SK-N-DZ (cell line): ENCODE measurements around the gene SMIM27. TPM values are rescaled to one million over a fixed set of nuclear protein-coding genes. Genes with fewer than 3 reads are reported as not detected.
"Not testable (repeated sequence)": the region's sequence is repeated elsewhere in the genome, so short reads cannot be mapped to it uniquely, and the experiment has no call there.

Experiments
- DNase-seq: peaks from one replicate; pipeline ENCODE4 v3.0.0-alpha.2; 2015; ENCODE audit warnings: low spot score
- polyA plus RNA-seq, 2 experiments: library from polyadenylated mRNA; depleted of rRNA; stranded (reverse); fragments of >200 nt; gene quantifications; 2 replicates each; pipeline ENCODE4 v1.2.3, GENCODE V29; 2014

Gene SMIM27, protein sequence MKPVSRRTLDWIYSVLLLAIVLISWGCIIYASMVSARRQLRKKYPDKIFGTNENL
- polyA plus RNA-seq (2014; cell fraction: cytosol; rRNA removed) = 2.0 and 2.8 TPM in 2 replicates
- polyA plus RNA-seq (2014; cell fraction: nucleus; rRNA removed) = 1.6 and 6.0 TPM in 2 replicates

DNA sequence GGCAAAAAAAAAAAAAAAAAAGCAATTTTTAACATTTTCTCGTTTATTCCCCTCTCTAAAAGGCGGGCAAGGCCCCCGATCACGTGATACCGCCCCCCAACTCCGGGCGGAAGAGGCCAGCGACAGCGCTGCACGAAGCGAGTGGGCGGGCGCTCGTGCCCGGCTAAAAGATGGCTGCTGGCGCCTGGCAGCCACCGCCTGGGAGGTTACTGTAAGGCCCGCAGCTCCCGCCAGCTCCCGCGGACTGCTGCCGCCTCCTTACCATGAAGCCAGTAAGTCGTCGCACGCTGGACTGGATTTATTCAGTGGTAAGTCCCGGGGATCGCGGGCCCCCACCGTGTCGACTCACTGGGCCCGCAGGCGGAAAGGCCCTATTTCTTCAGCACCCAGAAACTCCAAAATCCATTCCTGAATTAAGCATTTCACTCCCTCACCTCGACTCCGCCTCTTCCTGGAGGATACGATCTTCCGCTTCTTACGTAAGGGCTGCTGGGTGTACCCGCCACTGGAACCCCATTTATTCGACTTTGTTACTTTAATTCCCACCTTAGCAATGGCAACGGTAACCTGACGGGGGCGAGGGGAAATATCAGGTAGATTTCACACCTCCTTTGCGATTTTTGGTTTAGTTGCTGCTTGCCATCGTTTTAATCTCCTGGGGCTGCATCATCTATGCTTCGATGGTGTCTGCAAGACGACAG lies at the start of gene SMIM27, which contains the start of gene TOPORS:
Gene SMIM27 (plus strand): TSS at position 156 of the 701 bp plus-strand sequence. CDS start 108 bp downstream, at position 264.
Gene TOPORS (minus strand): TSS at position 415 of the 701 bp plus-strand sequence. CDS start 150 bp downstream, at position 265.
- DNase-seq = peak; percentile 87

DNA sequence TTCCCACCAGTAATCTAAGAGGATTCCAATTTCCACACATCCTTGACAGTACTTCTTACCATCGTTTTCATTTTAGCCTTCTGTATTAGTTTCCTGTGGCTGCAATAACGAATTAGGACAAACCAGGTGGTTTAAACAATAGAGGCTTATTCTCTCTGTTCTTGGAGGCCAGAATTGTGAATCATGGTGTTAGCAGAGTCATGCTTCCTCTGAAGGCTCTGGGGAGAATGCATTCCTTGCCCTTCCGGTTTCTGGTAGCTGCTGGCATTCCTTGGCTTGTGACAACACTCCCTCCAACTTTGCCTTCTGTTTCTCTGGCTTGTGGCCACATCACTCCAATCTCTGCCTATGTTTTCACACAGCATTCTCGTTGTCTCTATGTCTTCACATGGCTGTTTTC lies 49.7 kb upstream of the SMIM27 start:
- DNase-seq = no peak

DNA sequence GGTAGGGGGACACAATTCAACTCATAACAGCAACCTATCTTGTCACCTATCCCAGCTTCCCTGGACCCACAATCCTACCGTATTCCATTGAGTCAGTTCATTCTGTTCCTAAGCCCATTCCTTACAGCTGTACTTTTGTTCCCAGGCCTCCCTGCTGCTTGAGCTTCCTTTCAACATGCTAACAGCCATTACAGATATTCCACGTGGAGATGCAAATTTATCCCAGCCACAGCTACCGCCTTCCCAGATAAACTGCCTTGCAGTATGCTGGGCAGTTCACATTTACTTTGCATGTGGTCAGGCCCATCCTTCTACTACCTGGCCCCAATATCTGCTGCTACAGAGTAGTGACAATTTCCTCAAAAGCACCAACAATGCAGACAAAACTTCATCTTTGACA lies 49.1 kb upstream of the SMIM27 start:
- DNase-seq = no peak

DNA sequence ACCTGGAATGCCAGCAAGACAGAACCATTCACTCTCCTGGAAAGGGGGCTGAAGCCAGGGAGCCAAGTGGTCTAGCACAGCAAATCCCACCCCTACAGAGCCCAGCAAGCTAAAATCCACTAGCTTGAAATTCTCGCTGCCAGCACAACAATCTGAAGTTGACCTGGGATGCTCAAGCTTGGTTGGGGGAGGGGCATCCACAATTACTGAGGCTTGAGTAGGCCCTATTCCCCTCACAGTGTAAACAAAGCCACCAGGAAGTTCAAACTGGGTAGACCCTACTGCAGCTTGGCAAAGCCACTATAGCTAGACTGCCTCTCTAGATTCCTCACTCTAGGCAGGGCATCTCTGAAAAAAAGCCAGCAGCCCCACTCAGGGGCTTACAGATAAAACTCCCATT lies 43.4 kb upstream of the SMIM27 start:
- DNase-seq = no peak

DNA sequence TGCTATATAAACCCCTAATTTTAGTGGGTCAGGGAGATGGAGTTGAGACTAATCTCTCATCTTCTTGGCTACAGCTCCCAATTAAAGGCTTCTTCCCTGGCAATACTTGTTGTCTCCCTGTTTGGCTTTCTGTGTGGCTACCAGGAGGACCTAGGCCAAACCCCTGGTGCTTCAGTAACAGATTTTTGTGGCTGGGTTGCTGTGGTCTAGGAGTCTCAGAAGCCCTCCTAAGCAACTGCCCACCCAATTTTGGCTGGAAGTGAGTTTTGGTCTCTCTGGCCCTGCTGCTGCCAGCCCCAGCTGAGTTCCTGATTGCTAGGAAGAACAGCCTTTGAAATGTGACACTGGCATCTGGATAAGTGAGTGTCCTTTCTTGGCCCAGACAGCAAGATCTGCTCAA lies 35.9 kb upstream of the SMIM27 start:
- DNase-seq = no peak

DNA sequence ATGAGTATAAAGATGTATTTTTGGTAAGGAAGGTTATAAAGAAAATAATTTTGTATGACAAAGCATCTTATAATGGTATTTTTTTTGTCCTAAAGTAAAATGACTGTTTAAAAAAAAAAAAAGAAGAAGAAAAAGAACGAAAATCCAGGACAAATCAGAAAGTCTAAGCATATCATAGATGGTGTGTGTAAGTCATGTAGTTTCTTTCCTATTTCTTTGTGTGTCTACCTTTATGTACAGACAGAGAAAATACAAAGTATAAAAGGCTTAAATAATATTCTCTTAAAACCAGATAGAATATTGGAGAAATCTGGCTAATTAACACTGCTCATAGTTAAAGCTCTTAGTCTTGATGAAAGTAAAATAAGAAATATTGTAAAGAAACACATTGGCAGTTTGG lies 33.9 kb upstream of the SMIM27 start:
- no peak for DNase-seq

DNA sequence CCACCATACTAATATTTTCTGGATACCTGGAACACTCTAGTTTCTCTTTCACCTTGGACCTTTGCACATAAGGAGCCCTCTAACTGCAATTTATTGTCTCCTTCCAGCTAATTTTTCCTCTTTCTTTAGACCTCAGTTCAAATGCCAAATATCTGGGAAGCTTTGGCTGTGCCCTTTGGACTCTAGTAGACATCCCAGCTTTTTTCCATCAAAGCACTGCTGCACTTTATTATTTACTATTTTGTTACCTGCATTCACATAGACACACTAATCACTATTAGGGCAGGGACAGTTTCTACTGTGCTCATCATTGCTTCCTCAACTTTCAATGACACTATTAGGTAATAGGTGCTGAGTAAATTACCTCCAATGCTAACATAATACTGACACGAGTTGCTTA lies 28.2 kb upstream of the SMIM27 start:
- DNase-seq = no peak

DNA sequence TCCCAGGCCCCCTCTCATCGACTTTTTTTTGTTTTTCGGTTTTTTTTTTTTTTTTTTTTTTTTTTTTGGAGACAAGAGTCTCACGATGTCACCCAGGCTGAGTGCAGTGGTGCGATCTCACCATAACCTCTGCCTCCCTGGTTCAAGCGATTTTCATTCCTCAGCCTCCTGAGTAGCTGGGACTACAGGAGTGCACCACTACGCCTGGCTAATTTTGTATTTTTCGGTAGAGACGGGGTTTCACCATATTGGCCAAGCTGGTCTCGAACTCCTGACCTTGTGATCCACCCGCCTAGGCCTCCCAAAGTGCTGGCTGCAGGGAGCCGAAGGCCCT lies 27.6 kb upstream of the SMIM27 start:
- not testable (repeated sequence) for DNase-seq

DNA sequence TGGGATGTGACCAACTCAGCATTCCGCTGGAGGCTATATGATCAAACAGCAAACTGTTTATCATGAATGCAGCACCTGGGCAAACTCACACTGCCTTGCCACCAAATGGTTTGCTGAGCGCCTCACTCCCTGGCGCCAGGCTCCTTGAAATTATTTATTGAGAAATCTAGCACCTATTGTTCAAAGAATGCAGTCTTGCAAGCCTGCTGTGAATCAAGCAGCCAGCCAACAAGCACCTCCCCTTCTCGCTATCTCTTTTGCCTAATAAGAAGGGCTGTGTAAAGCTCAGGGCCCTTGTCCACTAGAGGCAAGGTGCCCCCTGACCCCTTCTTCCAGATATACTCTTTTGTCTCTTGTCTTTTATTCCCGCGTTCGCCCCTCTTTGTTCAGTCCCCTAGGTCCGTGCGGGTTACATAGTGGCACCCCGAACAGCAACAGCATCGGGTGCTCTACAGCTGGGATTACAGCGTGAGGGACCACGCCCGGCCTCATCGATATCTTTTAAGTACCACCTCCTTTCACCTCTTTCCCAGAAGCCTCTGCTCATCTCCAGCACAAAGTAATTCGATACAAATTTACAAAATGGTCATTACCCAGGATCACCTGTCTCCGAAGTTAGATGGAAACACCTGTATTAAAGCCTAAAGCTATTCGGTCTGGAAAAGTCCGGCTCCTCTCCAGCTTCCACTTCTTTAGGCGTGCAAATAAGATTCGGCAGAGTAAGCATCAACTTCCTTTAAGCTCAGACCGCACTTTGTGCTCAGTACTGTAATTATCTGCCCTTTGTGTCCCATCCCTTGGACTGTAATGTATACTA lies 27.0 kb upstream of the SMIM27 start:
- peak; percentile 2 for DNase-seq

DNA sequence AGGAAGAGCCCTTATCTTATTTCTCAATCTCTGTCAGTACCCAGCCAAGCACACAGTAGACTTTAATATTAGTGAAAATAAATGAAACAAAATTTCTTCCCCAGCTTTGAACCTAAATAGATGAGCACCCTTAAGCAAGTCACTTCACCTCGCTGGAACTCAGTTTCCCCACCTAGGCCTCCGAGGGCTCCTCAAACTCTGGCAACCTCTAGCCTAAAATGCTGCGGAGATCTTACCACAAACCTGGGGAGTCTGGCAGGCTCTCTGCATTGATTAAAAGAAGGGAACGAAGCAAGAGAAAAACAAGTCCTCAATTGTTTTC lies 26.5 kb upstream of the SMIM27 start:
- DNase-seq = peak; percentile 4

DNA sequence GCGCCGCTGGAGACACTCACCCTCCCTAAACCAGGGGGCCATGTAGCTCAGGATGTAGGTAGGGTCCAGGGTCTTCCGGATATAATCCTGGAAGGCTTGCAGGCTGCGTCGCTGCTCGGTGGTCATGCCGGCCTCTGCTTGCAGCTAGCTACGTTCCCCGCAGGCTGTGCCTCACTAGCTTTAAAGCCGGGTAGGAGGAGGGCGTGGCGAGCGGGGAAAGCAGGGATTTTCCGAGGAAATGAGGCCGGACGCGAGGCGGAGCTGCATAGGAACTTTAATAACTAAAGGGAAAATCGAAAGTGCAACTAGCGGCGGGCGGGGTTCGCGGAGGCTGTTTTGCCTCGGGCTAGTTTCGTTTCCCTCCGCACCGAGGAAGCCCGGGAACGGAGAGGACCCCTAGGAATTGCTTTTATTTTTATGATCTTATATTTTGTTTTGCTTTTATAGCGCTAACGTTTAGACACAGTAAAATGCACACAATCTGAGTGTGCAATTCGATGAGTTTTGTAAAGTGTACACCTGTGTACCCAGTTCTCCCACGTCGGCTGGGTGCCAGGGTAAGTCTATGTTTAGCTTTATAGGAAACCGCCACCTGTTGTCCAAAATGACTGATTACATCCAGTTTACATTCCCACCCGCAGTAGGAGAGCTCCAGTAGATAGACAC lies 26.0 kb upstream of the SMIM27 start, which contains the start of gene RIGI:
Gene RIGI (minus strand): TSS at position 156 of the 666 bp plus-strand sequence. CDS start 30 bp downstream, at position 126.
- DNase-seq = peak; percentile 59

DNA sequence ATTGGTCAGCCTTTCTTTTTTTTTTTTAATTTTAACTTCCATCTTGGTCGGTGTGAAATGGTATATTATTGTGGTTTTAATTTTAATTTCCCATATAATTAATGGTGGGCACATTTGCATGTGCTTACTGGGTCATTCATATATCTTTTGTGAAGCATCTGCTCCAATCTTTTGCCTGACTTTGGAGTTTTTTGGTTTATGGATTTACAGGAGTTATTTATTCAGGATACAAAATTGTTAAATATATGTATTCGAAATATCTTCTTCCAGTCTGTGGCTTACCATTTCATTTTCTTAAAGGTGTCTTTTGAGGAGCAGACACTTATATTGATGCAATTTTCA lies 25.4 kb upstream of the SMIM27 start:
- DNase-seq = no peak

DNA sequence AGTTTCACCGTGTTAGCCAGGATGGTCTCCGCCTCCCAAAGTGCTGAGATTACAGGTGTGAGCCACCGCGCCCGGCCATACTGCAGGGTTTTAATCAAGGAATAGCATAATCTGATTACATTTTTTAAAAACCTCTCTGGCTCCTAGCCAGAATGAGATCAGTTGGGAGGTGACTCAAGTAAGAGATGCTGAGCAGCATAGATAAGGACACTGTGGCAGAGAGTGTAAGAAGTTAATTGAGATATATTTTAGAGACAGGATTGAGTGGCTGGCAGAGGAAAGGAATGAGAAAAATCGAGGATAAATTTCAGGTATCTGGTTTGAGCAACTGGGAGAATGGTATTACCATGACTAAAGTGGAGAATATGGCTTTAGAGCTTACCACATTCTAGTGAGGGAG lies 18.8 kb upstream of the SMIM27 start:
- DNase-seq = no peak

DNA sequence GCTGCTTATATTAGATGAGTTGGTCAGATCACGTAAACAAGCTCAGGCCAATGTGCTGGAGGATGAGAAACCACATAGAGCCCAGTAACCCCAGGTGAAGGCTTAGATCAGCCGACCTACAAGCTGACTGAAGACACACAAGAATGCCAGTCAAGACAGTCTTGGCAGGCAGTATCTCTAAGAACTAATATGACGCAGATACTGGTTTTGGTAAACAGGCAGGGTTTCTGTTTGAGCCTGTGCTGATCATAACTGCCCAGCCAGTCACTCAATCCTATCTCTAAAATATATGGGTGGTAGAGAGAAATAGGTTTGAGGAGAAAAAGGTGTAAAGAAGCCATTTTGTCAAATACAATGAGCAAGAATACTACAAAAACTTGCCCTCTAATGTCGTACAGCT lies 18.3 kb upstream of the SMIM27 start:
- no peak for DNase-seq

DNA sequence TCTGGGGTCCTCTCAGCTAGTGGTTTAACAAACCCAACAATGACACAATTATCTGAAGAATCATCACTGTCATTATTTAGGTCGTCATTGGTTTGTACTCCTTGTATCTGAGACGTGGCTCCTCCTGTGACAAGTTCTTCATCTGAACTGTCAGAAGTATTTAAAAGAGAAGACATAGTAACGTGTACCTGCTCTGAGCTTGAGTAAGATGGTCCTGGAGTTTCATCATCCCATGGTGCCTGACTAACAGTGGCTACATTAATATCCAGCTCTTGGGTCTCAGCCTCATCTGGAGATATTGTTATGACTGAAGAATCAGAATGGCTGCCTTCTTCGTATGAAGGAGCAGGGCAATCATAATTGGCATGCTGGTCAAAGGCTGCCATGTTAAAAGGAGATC lies 9.1 kb upstream of the SMIM27 start:
- DNase-seq = no peak

DNA sequence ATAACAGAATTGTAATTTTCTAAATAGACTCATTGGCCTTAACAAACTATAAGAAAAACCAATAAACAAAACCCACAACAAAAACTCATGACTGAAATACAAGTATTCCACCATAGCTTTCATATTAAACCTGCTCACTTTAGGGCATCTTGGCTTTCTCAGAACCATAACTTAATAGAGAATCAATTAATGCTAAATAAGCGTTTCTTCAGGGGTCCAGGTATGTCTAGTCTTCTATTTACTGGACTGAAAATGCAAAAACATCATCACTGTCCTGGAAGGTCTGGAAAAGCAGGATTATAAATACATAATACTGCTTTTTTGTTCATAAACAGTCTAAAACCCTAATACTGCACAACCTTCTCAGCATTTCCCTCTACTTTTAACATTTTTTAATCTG lies 6.2 kb upstream of the SMIM27 start:
- DNase-seq = no peak

DNA sequence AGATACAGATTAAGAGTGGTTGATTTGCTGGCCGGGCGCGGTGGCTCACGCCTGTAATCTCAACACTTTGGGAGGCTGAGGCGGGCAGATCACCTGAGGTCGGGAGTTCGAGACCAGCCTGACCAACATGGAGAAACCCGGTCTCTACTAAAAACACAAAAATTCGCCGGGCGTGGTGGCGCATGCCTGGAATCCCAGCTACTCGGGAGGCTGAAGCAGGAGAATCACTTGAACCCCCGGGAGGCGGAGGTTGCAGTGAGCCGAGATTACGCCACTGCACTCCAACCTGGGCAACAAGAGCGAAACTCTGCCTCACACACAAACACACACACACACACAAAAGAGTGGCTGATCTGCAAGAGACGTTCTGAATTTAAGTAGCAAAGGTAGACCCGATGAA lies 3.9 kb upstream of the SMIM27 start:
- not testable (repeated sequence) for DNase-seq

DNA sequence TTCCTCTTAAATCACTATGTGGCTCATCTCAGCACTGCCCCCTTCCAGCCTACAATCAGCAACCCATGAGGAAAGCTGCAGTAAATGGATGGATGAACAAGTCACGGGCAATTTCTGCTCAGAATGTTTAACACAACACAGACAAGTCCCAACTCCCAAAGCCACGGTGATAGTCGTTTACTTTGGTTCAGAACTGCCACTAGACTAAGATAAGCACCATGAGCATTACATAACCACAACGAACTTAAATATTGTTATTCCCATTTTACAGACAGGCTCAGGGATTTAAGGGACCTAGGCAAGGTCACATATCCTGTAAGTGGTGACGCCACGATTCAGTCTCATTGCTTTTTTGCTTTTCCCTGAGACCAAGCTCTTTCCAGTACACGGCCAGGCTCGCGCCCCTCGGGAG lies 2.0 kb upstream of the SMIM27 start:
- peak; percentile 29 for DNase-seq

DNA sequence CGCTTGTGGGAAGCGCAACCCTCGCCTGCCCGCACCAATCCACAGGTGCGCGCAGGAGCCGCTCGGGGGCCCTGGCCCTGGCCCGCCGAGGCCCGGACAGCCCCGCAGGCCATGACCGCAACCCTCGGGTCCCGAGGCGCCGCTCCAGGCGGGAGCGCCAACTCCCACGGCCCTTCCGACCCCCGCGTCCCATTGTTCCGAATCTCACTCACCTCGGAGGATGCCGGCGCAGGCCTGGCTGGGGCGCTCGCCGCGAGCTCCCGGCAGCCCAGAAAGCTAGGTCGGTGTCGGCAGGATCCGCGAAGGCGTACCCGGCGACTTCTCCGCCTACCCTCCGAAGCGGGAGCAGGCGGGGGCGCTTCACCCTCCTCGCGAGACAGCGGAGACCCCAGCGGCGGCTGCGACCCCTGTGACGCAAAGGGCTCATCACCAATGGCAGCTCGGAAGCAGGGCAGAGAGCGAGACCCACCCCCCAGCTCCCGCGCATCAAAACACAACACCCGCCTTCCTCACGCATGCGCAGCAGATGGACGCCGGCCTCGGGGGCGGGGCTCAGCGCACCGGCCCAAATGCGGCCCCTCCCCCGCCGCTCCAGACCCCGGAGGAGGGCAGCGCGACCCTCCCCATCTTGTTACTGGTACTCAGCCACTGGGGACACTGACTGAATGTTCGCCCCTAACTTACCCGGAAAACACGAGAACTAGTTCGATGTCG lies 1.4 kb upstream of the SMIM27 start:
- peak; percentile 96 for DNase-seq

DNA sequence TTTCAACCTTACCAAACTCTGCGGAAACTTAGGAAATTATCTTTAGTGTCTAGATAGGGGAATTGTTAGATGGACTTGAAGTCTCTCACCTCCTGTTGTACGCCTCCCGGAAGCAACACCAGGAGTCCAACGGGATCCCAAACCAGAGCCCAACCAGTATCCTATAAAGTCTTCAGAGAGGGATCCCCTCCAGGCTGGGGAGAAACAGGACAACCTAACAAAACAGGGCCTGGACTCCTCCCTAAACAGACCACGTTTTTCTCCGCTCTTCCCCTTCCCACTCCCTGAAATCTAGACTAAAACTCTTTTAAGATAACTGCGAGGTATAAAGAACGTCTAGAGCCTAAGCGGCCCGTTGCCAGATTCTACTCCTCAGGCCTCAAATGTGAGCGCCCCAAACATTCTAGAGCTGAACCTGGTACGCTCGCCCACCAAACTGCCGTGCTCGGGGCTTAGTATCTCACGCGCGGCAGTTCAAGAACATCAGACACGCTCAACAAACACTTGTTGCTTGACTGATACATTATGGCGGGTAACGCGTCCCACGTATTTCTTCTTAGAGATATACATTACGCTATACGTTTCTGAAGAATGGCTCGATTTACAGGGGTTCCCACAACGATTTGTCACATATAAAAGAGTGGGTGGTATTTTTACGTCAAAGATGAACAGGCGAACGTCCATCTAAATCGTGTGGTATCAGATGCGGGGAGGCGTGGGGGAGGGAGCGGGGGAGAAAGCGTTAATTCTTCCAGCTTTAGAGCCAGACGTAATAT lies 663 bp upstream of the SMIM27 start:
- DNase-seq = peak; percentile 31

DNA sequence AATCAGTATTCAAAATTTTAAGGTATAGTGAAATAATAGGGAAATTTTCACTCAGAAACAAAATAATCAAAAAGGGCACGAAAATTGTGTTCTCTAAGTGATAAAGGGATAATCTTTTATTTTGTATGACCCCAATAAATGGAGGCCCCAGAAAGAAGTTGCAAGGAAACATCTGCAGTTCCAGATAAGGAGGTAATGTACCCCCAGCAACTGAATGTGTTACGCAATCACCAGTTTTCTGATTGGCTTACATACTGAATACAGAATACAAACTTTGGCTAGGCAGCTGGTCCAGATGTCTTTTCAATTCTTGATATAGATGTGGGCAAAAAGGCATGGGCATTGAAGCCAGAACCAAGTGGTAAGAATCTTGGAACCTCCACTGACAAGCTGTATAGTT lies 2.0 kb downstream of the SMIM27 start:
- no peak for DNase-seq
